Measurements from ENCODE around the gene XAGE1A.
"Not testable (repeated sequence)": the region's sequence is repeated elsewhere in the genome, so short reads cannot be mapped to it uniquely, and the experiment has no call there.

XAGE1A gene, protein sequence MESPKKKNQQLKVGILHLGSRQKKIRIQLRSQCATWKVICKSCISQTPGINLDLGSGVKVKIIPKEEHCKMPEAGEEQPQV

DNA sequence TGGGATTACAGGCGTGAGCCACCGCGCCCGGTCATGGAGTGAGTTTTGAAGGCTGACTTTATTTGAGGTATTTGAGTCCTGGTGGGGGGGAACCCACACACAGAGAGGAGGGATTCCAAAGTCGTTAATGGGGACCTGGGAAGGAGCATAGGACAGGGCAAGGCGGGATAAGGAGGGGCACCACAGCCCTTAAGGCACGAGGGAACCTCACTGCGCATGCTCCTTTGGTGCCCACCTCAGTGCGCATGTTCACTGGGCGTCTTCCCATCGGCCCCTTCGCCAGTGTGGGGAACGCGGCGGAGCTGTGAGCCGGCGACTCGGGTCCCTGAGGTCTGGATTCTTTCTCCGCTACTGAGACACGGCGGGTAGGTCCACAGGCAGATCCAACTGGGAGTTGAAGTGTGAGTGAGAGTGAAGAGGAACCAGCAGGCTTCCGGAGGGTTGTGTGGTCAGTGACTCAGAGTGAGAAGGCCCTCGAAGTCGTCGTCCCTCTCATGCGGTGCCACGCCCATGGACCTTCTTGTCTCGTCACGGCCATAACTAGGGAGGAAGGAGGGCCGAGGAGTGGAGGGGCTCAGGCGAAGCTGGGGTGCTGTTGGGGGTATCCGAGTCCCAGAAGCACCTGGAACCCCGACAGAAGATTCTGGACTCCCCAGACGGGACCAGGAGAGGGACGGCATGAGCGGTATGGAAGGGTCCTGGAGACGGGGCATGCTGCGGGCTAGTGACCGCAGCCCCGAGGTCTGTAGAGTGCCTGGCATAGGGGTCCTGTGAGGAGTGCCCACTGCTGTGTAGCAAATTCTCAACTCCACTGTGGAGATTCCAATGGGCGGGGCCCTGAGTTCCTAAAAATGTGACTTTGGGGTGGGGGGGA lies at the start of gene XAGE1A:
XAGE1A (plus strand) TSS at position 264 of the 874 bp plus-strand sequence. CDS start 1,554 bp downstream, outside the sequence.
- DNase-seq: not testable (repeated sequence)

GRCh38 chrX:52452031-52452430 lies 43.6 kb upstream of the XAGE1A start:
- DNase-seq: not testable (repeated sequence)

DNA sequence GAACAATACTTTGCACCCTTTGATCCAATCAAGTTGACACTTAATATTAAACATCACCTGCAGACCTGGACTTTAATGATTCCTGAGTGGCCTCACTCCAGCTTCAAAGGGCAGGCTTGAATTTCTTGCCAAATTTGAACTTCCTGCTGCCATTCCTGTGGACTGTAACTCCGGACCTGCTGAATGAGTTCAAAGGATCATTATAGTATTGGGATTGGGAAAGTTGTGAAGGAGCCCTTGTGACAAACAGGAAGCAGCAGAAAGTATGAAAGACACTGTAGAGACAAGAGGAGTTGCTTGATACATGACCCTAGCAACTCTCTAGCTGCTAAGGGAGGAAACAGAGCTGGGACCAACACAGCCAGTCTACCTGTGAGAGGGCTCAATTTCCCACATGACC lies 24.3 kb upstream of the XAGE1A start:
- DNase-seq: not testable (repeated sequence)

- DNase-seq: not testable (repeated sequence)
Observed at GRCh38 chrX:52496419-52496772, 788 bp downstream of the XAGE1A start.

GRCh38 chrX:52501362-52501761 lies 5.8 kb downstream of the XAGE1A start:
- DNase-seq: not testable (repeated sequence)

- no peak for DNase-seq
Observed at GRCh38 chrX:52504551-52504950, 8.9 kb downstream of the XAGE1A start.

DNA sequence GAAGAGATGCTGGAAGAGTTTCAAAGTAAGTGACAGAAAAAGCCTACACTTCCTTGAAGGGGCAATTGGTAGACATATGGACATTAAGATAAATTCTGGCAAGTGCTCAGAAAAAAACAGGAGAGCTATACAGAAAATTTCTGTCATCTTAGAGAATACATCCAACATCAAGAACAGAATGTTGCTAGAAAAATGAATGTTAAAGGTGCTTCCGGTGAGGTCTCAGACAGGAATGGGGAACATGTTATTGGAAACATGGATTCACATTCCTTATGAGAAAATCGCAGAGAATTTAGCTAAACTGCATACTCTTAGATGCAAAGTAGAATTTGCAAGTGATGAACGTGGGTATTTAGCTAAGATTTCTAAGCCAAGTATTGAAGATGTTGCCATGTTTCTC lies 11.7 kb downstream of the XAGE1A start:
- DNase-seq: no peak

- DNase-seq: no peak
Observed at GRCh38 chrX:52509916-52510315, 14.3 kb downstream of the XAGE1A start.

GRCh38 chrX:52511126-52511525 lies 15.5 kb downstream of the XAGE1A start:
- DNase-seq: not testable (repeated sequence)

DNA sequence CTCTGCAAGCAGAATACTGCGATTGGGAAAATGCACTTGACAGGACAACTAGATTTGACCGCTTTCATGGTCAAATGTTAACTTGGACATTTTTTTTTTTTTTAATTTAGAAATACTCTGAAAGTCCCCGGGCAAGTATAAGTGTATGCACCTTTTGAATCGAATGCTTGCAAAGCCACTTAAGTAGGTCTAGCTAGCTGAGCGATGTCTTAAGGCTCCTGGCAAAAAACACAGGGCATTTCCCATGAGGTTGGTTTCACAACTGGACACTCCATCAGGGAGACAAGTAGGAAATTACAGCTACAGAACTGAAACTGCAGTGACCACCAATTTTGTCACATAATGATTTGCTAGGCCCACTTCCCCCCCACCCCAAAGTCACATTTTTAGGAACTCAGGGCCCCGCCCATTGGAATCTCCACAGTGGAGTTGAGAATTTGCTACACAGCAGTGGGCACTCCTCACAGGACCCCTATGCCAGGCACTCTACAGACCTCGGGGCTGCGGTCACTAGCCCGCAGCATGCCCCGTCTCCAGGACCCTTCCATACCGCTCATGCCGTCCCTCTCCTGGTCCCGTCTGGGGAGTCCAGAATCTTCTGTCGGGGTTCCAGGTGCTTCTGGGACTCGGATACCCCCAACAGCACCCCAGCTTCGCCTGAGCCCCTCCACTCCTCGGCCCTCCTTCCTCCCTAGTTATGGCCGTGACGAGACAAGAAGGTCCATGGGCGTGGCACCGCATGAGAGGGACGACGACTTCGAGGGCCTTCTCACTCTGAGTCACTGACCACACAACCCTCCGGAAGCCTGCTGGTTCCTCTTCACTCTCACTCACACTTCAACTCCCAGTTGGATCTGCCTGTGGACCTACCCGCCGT lies 20.7 kb downstream of the XAGE1A start:
- DNase-seq: not testable (repeated sequence)

GRCh38 chrX:52516987-52517325 lies 21.3 kb downstream of the XAGE1A start, which contains the start of gene XAGE1B:
Gene XAGE1B (minus strand): TSS chrX:52517063. CDS start chrX:52515527, 1,536 bp downstream.
- DNase-seq: not testable (repeated sequence)

GRCh38 chrX:52541051-52541450 lies 45.4 kb downstream of the XAGE1A start:
- not testable (repeated sequence) for DNase-seq

GRCh38 chrX:52542311-52542710 lies 46.7 kb downstream of the XAGE1A start:
- no peak for DNase-seq

- DNase-seq: no peak
Observed at GRCh38 chrX:52544147-52544840, 48.7 kb downstream of the XAGE1A start.

- DNase-seq: not testable (repeated sequence)
Observed at GRCh38 chrX:52548769-52549168, 53.2 kb downstream of the XAGE1A start.
